MM.1S (cell line): ENCODE measurements around the gene PRKCE.

Experiments used
- EZH2 ChIP-seq: fragments of 300-600 bp; sonication (generic); optimal IDR thresholded peaks from 2 replicates; pipeline ENCODE3; 2017; ENCODE audit warnings: low read depth, mild to moderate bottlenecking, antibody characterized with exemption, low read length, mixed read lengths
- EZH2phosphoT487 ChIP-seq: fragments of 300-600 bp; sonication (generic); IDR thresholded peaks from 2 replicates; pipeline ENCODE4 v1.6.1; 2018; ENCODE audit warnings: antibody characterized with exemption, low read length
- TF ChIP-seq, protein P1 (sequence below): fragments of 300-600 bp; sonication (generic); IDR thresholded peaks from 2 replicates; pipeline ENCODE4 v1.5.1; 2016; ENCODE audit warnings: antibody characterized with exemption, low read length, mixed read lengths

DNA sequence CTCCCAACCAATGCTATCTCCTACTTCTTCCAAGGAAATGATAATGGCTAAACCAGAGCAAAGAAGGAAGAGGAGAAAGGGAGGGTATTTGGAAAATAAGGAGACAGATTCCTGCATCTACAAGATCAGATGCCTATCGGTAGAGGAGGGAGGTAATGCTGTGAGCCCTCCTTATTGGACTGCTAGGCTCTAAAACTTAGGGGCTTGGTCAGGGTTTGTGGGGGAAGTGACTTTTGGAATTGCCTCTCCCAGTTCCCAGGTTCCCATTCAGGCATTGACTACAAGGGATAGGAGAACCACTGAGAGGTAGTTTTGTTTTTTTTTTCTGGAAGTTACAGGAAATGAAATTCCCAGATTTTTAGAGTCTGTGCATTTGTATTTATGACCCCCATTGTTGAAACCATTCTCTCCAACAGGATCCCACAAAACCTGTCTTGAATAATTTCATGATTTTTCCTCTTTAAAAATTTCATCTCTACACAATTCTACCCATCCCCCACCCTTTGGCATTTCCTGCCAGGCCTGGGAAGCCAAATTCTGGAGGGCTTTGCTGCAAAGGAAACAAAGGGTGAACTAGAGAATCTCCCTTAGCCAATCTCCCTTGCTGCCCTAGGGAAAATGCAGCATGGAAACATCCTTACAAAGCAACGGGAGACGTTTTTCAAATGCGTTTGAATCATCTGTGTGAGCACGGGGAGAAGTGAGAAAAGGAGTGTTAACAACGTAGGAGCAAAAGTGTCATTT is 363.6 kb downstream of the PRKCE start:
- TF ChIP-seq, protein P1, sequence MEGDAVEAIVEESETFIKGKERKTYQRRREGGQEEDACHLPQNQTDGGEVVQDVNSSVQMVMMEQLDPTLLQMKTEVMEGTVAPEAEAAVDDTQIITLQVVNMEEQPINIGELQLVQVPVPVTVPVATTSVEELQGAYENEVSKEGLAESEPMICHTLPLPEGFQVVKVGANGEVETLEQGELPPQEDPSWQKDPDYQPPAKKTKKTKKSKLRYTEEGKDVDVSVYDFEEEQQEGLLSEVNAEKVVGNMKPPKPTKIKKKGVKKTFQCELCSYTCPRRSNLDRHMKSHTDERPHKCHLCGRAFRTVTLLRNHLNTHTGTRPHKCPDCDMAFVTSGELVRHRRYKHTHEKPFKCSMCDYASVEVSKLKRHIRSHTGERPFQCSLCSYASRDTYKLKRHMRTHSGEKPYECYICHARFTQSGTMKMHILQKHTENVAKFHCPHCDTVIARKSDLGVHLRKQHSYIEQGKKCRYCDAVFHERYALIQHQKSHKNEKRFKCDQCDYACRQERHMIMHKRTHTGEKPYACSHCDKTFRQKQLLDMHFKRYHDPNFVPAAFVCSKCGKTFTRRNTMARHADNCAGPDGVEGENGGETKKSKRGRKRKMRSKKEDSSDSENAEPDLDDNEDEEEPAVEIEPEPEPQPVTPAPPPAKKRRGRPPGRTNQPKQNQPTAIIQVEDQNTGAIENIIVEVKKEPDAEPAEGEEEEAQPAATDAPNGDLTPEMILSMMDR: no peak
- no peak for TF ChIP-seq EZH2phosphoT487
- TF ChIP-seq EZH2: no peak
